HG03103 (cell line): ENCODE results near the gene FASTKD1.
"Not testable (repeated sequence)": the region's sequence is repeated elsewhere in the genome, so short reads cannot be mapped to it uniquely, and the experiment has no call there.

Experiments
- ATAC-seq: cut with Tn5 transposase; IDR thresholded peaks from one replicate; pipeline ENCODE4 v1.9.1; 2021; ENCODE audit warnings: low read depth; ENCODE audit not compliant: unreplicated experiment

The FASTKD1 gene

DNA sequence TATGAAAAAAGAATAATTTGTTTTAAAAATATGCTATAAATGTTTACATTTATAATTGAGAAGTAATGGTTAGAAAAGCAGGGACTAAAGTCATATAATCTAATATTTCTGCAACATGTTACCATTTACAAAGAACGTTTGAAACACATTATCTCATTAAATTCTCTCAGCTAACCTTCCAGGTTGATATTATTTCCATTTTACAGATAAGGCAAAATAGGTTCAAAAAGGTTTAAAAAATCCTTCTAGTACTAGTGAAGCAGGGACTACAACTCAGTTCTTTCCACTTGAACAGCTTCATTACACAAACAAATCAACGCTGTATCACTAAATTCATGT is 875 bp downstream of the FASTKD1 start:
- ATAC-seq = no peak

GRCh38 chr2:169572189-169572588 is 1.5 kb downstream of the FASTKD1 start:
- ATAC-seq = no peak

- no peak for ATAC-seq
These were observed 2.1 kb downstream of the FASTKD1 start for GRCh38 chr2:169571571-169571970.

- not testable (repeated sequence) for ATAC-seq
These were observed 2.9 kb downstream of the FASTKD1 start for GRCh38 chr2:169570752-169571151.

DNA sequence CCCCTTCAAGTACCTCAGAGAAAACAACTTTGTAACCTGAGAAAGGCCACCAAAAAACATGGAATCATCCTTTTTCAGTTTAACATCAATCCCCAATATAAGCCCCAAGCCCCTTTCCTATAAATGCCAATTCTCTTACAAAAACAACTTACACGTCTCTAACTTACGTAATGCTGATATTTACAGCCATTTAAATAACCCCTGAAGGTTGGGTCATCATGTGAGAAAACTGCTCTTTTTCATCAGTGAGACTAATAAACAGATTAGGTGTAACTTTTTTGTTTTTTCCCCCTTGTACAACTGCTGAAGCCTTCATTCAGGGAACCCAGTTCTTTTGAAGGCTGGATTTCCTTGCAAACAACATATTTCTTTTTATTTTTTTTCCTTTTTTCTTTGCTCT is 3.7 kb downstream of the FASTKD1 start:
- ATAC-seq = no peak

DNA sequence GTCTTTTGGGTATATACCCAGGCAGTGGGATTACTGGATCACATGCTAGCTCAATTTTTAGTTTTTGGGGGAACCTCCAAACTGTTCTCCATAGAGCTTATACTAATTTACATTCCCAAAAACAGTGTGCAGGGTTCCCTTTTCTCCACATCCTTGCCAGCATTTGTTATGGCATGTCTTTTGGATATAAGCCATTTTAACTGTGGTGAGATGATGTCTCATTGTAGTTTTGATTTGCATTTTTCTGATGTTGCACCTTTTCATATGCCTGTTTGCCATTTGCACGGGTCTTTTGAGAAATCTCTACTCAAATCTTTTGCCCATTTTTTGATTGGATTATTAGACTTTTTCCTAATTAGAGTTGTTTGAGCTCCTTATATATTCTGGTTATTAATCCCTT is 8.0 kb downstream of the FASTKD1 start:
- no peak for ATAC-seq

DNA sequence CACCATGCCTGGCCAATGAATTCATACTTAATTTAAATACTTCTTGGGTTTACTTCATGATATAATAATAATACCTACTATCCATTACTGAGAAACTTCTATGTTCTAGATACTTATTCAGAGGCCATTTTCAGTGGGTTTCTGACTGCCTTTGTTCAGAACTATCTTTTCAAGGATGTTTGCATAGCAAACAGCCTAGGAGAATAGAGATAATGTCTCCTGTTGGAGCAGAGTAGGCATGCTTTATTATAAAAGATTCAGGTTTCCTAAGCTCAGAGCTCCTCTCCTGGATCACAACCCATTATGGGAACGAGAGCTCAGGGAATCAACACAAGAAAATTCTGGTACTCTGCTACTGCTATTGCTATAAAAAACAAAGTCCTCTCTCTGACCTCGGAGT is 11.1 kb downstream of the FASTKD1 start:
- ATAC-seq = no peak

DNA sequence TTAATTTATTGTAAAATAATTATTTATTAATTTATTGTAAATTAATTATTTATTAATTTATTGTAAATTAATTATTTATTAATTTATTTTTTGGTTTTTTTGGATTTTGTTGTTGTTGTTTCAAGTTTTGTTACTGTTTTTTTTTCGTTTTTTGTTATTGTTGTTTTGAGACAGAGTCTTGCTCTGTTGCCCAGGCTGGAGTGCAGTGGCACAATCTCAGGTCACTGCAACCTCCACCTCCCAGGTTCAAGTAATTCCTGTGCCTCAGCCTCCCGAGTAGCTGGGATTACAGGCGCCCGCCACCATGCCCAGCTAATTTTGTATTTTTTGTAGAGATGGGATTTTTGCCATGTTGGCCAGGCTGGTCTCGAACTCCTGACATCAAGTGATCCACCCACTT is 11.6 kb downstream of the FASTKD1 start:
- ATAC-seq = not testable (repeated sequence)

DNA sequence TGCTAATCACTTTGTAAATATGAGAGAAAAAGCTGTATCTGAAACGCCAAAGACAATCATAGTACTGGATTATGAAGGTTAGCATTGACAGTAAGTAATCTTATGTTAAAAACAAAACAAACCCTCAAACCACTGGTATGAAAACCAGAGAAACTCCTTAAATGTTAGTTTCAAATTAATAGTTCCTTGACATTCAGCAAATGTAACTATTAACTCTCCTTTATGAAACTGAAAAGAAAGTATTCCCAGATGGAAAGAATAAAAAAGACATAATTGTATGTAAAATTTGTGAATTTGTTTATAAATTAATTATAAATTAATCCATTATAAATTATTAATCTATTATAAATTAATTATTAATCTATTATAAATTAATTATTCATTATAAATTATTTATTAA is 12.3 kb downstream of the FASTKD1 start:
- no peak for ATAC-seq

DNA sequence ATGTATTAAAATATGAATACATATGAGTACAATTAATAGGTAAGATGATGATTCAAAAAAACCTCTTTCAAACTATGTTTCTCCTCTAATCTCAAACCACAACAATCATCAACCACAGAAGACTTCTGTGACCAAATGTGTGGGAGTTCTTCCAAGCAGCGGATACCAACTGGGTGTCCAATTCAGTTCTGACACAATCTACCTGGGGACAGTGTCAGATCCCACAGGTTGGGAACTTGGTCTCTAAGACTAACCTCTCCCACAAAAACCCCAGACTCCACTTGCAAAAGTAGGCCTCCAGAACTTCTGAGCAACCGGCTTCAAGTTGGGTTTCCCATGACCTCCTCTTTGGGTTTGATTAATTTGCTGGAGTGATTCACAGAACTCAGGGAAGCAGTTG is 26.9 kb downstream of the FASTKD1 start:
- ATAC-seq = no peak

- ATAC-seq = no peak
These were observed 31.2 kb downstream of the FASTKD1 start for GRCh38 chr2:169542433-169542832.

DNA sequence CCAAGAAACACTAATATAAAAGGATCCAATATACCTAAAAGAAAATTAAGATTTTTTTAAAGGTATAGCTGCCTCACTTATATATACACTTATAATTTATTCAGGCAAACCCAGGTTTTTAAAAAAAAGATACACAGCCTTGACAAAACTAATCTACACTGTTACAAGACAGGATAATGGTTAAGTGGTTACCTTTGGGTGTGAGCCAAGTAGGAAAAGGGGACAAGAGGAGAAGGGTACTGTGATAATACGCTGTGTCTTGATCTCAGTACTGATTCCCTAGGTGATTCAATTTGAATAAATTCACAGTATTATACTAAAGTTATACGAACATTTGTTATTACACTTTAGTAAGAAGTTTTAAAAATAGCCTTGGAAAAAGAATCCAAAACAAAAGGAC is 33.5 kb downstream of the FASTKD1 start:
- ATAC-seq = no peak

- ATAC-seq = not testable (repeated sequence)
These were observed 34.2 kb downstream of the FASTKD1 start for GRCh38 chr2:169539460-169539859.

- ATAC-seq = peak; percentile 92
These were observed 45.4 kb downstream of the FASTKD1 start for GRCh38 chr2:169528271-169528701.

- no peak for ATAC-seq
These were observed 47.2 kb downstream of the FASTKD1 start for GRCh38 chr2:169526451-169526850.

GRCh38 chr2:169525434-169525833 is 48.2 kb downstream of the FASTKD1 start:
- no peak for ATAC-seq

DNA sequence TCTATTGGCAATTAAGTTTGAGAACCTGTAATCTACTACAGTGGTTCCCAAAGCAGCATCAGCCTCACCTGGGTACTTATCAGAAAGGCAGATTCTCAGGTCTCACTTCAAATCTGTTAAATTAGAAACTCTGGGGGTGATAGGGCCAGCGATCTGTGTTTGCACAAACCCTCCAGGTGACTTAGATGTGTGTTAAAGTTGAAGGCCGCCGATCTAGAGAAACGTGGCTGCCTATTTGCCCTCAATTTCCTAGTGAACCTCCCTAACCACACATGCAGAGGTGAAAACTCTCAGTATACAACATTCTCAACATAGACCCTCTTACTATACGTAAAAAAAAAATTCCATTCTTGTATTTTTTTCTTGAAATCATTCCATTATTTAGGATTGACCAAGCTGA is 50.0 kb downstream of the FASTKD1 start:
- ATAC-seq = no peak

DNA sequence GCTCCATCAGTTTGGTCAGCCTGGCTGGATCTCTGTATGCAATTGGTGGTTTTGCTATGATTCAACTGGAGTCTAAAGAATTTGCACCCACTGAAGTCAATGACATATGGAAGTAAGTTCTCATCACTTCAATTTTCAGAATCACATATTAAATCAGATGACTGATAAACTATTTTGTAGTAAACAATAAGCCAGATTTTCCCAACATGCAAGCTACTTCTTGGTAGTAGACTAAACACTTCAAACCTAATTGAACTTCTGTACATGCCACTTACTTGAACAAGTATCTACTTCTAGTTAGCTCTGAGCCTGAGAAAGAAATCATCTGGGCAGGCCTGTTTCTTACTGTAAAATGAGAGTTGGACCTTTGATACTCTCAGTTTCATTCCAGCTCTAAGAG is 52.8 kb downstream of the FASTKD1 start:
- ATAC-seq = no peak

DNA sequence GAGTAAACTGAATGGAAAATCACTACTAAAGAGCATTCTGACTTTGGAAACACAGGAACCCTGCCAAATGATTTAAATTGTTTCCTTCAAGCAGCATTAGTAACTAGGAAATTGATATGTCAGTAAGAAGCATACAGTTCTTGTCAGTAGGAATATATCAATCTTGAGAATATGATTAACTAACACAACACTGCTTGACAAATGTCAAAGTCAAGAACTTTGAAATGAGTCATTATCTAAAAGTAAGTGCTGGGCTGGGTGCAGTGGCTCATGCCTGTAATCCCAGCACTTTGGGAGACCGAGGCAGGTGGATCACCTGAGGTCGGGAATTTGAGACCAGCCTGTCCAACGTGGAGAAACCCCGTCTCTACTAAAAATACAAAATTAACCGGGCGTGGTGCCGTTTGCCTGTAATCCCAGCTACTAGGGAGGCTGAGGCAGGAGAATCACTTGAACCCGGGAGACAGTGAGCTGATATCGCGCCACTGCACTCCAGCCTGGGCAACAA is 57.1 kb downstream of the FASTKD1 start:
- not testable (repeated sequence) for ATAC-seq

GRCh38 chr2:169514758-169515157 is 58.9 kb downstream of the FASTKD1 start:
- not testable (repeated sequence) for ATAC-seq

DNA sequence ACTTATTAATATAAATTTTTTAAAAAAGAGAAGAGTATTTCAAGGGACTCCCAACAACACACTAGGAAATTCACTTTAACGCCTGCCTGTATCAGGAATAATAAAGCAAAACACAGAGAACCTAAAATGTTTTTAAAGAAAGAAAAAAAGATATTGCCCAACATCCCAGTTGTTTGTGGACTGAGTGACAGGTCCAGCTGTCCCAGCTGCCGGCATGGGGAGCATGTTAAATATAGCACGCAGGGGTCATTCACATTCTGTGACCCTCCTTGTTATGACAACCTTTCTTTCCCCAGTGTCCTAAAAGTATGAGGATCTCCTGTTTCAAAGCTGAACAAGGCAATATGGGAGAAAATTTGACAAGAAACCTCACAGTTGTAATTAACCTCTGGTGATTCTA is 59.7 kb downstream of the FASTKD1 start:
- no peak for ATAC-seq

- ATAC-seq = no peak
These were observed 60.6 kb downstream of the FASTKD1 start for GRCh38 chr2:169513094-169513493.

- no peak for ATAC-seq
These were observed 61.1 kb downstream of the FASTKD1 start for GRCh38 chr2:169512525-169512924.
